HepG2 (cell line): ENCODE measurements around the gene PARK7. TPM values are rescaled to one million over a fixed set of nuclear protein-coding genes. Genes with fewer than 3 reads are reported as not detected.

Experiments used
- ARID4A ChIP-seq: sonication (generic); formaldehyde crosslinking; IDR thresholded peaks from 2 replicates; pipeline ENCODE4 v1.5.0; 2020; ENCODE audit warnings: mild to moderate bottlenecking, missing genetic modification reagents, borderline replicate concordance
- ATF1 ChIP-seq: IDR thresholded peaks from 2 replicates; pipeline ENCODE4 v1.6.1; 2016; ENCODE audit warnings: mild to moderate bottlenecking, control low read depth
- FOXA1 ChIP-seq, 2 experiments: fragments of 450-650 bp in 1 of 2; sonication (generic) in 1 of 2; formaldehyde crosslinking in 1 of 2; IDR thresholded peaks; 2 replicates each; pipeline versions ENCODE4 v1.4.0 to v1.6.1; 2016 to 2020; ENCODE audit warnings: missing genetic modification reagents in 1 of 2
- KDM2A ChIP-seq: sonication (generic); formaldehyde crosslinking; IDR thresholded peaks from 2 replicates; pipeline ENCODE4 v1.4.0; 2020; ENCODE audit warnings: low read depth, missing genetic modification reagents, borderline replicate concordance
- MAFF ChIP-seq: IDR thresholded peaks from 2 replicates; pipeline ENCODE4 v1.6.1; 2011; ENCODE audit warnings: low read depth, low read length, improper control_type of control experiment
- NFAT5 ChIP-seq: sonication (generic); formaldehyde crosslinking; IDR thresholded peaks from 2 replicates; pipeline ENCODE4 v1.4.0; 2020; ENCODE audit warnings: missing genetic modification reagents
- THAP11 ChIP-seq: IDR thresholded peaks from 2 replicates; pipeline ENCODE4 v1.6.1; 2016; ENCODE audit warnings: missing biosample characterization, missing genetic modification reagents
- THAP8 ChIP-seq: sonication (generic); formaldehyde crosslinking; IDR thresholded peaks from 2 replicates; pipeline ENCODE4 v1.5.1; 2020; ENCODE audit warnings: missing genetic modification reagents, mild to moderate bottlenecking, borderline replicate concordance
- ZFP37 ChIP-seq: sonication (generic); formaldehyde crosslinking; IDR thresholded peaks from 2 replicates; pipeline ENCODE4 v1.4.0; 2020; ENCODE audit warnings: missing genetic modification reagents, borderline replicate concordance
- ZFX ChIP-seq: sonication (generic); formaldehyde crosslinking; IDR thresholded peaks from 2 replicates; pipeline ENCODE4 v1.4.0; 2020; ENCODE audit warnings: mild to moderate bottlenecking, low read depth, missing genetic modification reagents, moderate library complexity
- ZNF24 ChIP-seq: fragments of 450-650 bp; IDR thresholded peaks from 2 replicates; pipeline ENCODE4 v1.6.1; 2017; ENCODE audit warnings: antibody characterized with exemption, mild to moderate bottlenecking
- ZNF543 ChIP-seq: sonication (generic); formaldehyde crosslinking; IDR thresholded peaks from 2 replicates; pipeline ENCODE4 v1.4.0; 2020; ENCODE audit warnings: mild to moderate bottlenecking, missing genetic modification reagents
- ZNF577 ChIP-seq: sonication (generic); formaldehyde crosslinking; IDR thresholded peaks from 2 replicates; pipeline ENCODE4 v1.4.0; 2020; ENCODE audit warnings: mild to moderate bottlenecking, low read depth, missing genetic modification reagents, borderline replicate concordance
- ZNF660 ChIP-seq: sonication (generic); formaldehyde crosslinking; IDR thresholded peaks from 2 replicates; pipeline ENCODE4 v1.5.1; 2020; ENCODE audit warnings: mild to moderate bottlenecking, low read depth, missing genetic modification reagents, borderline replicate concordance
- ZNF782 ChIP-seq: sonication (generic); formaldehyde crosslinking; IDR thresholded peaks from 2 replicates; pipeline ENCODE4 v1.4.0; 2020; ENCODE audit warnings: missing genetic modification reagents, mild to moderate bottlenecking, borderline replicate concordance
- polyA plus RNA-seq, 8 experiments: library from polyadenylated mRNA; depleted of rRNA in 3 of 8; stranded (reverse) in 7 of 8; unstranded in 1 of 8; fragments of >200 nt; fragmentation: Illumina TruSeq in 4 of 8; extraction: Trizol in 4 of 8; gene quantifications; 2 replicates each; pipeline versions ENCODE4 v1.2.1 to v1.2.3, GENCODE V29; 2011 to 2016; ENCODE audit warnings: low read depth in 4 of 8, missing spikeins in 1 of 8, mixed read lengths in 1 of 8; ENCODE audit not compliant: insufficient read depth in 1 of 8
- total RNA-seq, 5 experiments: library from RNA; depleted of rRNA; stranded (reverse); fragments of >200 nt; fragmentation: Illumina TruSeq; extraction: Trizol; gene quantifications; 2 replicates each; pipeline ENCODE4 v1.2.3, GENCODE V29; 2016; ENCODE audit warnings: low read depth in 1 of 5
- TF ChIP-seq, protein P1 (sequence below): sonication (generic); formaldehyde crosslinking; IDR thresholded peaks from 2 replicates; pipeline ENCODE4 v1.9.0; 2021; ENCODE audit warnings: missing genetic modification reagents, mild to moderate bottlenecking, borderline replicate concordance

PARK7 gene
- total and polyA plus RNA-seq, 2 of the 13 experiments (the other 11 are each of a cell fraction or from before 2014, with no cell fraction given): 212 to 296 TPM

DNA sequence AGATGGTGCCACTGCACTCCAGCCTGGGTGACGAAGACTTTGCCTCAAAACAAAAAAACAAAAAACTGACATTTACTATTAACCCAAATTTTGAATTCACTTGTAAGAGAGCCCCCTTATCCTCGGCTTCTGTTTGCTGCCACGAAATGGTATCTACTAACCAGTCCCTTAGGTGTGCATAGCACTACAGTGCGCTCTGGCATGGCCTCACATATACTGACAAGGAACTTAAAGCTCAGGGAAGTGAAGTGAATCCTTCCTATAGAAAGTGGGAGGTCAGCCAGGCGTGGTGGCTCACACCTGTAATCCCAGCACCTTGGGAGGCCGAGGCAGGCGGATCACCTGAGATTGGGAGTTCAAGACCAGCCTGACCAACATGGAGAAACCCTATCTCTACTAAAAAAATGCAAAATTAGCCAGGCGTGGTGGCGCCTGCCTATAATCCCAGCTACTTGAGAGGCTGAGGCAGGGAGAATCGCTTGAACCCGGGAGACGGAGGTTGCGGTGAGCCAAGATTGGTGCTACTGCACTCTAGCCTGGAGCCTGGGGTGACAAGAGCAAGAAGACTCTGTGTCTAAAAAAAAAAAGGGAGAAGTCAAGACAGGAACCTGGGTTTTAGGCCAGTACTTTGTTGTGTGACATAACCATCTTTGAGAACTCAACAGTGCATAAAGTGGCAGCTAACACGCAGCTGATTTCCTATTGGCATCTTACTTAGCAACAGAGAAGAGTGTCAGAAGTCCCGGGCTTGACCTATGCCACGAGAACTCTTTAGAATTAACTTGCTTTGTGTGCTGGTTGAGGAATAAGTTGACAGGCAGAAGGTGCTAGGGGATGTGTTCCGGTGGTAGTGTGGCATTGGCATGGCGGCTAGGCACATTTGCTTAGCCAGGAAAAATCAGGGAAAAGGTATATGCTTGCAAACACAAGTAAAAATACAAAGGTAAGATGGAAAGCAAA is 47.8 kb downstream of the PARK7 start (continued):
- TF ChIP-seq ARID4A (CRISPR knock-in tag): no peak; the same call in 1 of the 2 replicates
- 0 out of 2 replicates have a peak, but pooled peaks have one; percentile 5 for TF ChIP-seq ZNF24
- 0 out of 2 replicates have a peak, but pooled peaks have one; percentile 38 for TF ChIP-seq ZFP37 (CRISPR knock-in tag)
- TF ChIP-seq ZNF782 (CRISPR knock-in tag): no peak
- peak; percentile 2; the same call in 1 of the 2 replicates for TF ChIP-seq THAP11
- TF ChIP-seq NFAT5 (CRISPR knock-in tag): 0 out of 2 replicates have a peak, but pooled peaks have one; percentile 28
- TF ChIP-seq, protein P1, sequence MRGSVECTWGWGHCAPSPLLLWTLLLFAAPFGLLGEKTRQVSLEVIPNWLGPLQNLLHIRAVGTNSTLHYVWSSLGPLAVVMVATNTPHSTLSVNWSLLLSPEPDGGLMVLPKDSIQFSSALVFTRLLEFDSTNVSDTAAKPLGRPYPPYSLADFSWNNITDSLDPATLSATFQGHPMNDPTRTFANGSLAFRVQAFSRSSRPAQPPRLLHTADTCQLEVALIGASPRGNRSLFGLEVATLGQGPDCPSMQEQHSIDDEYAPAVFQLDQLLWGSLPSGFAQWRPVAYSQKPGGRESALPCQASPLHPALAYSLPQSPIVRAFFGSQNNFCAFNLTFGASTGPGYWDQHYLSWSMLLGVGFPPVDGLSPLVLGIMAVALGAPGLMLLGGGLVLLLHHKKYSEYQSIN (CRISPR knock-in tag): no peak
- TF ChIP-seq ZFX (CRISPR knock-in tag): 0 out of 2 replicates have a peak, but pooled peaks have one; percentile 10
- no peak for TF ChIP-seq ATF1 (CRISPR knock-in tag)
- no peak for TF ChIP-seq ZNF660 (CRISPR knock-in tag)
- TF ChIP-seq KDM2A: 0 out of 2 replicates have a peak, but pooled peaks have one; percentile 11
- TF ChIP-seq ZNF577 (CRISPR knock-in tag): no peak
- no peak for TF ChIP-seq THAP8 (CRISPR knock-in tag)
- no peak for TF ChIP-seq MAFF
- TF ChIP-seq FOXA1 (IDR thresholded peaks at IDR 0.05): no peak
- TF ChIP-seq FOXA1 (CRISPR knock-in tag; IDR thresholded peaks at IDR 0.05): no peak
- TF ChIP-seq ZNF543 (CRISPR knock-in tag): no peak
